Tibial nerve (tissue), 4 donors: Measurements from ENCODE around the gene MCF2L.

ENCODE experiments used
- EP300 ChIP-seq, 2 donors: sonication (generic); formaldehyde crosslinking; IDR thresholded peaks; one replicate each; pipeline ENCODE4 v1.6.1; 2017; ENCODE audit warnings: antibody characterized with exemption in 2 of 2, mild to moderate bottlenecking in 1 of 2
- TF ChIP-seq, protein P1 (sequence below), 5 experiments: fragments of 200-600 bp in 3 of 5; fragments of 450-650 bp in 2 of 5; sonication (generic) in 3 of 5; IDR thresholded peaks; one replicate each; pipeline ENCODE4 v1.5.1; 2016 to 2019; ENCODE audit warnings: antibody characterized with exemption in 5 of 5, mild to moderate bottlenecking in 3 of 5, moderate library complexity in 2 of 5

GRCh38 chr13:113053801-113054604 lies 85.0 kb downstream of the MCF2L start:
- TF ChIP-seq, protein P1, sequence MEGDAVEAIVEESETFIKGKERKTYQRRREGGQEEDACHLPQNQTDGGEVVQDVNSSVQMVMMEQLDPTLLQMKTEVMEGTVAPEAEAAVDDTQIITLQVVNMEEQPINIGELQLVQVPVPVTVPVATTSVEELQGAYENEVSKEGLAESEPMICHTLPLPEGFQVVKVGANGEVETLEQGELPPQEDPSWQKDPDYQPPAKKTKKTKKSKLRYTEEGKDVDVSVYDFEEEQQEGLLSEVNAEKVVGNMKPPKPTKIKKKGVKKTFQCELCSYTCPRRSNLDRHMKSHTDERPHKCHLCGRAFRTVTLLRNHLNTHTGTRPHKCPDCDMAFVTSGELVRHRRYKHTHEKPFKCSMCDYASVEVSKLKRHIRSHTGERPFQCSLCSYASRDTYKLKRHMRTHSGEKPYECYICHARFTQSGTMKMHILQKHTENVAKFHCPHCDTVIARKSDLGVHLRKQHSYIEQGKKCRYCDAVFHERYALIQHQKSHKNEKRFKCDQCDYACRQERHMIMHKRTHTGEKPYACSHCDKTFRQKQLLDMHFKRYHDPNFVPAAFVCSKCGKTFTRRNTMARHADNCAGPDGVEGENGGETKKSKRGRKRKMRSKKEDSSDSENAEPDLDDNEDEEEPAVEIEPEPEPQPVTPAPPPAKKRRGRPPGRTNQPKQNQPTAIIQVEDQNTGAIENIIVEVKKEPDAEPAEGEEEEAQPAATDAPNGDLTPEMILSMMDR (IDR thresholded peaks at IDR 0.05), result no peak
- TF ChIP-seq EP300 (IDR thresholded peaks at IDR 0.05), result no peak
